Suprapubic skin (tissue), 4 donors: ENCODE data around the gene KLF9. TPM values are rescaled to one million over a fixed set of nuclear protein-coding genes. Genes with fewer than 3 reads are reported as not detected.

Experiments
- DNase-seq, 2 donors: peaks; one replicate each; pipeline ENCODE4 v3.0.0-alpha.2; 2019; ENCODE audit warnings: low spot score in 2 of 2
- H3K27ac ChIP-seq: fragments of 200-600 bp; sonication (generic); one replicate; pipeline ENCODE4 v1.5.1; 2019
- H3K27me3 ChIP-seq: fragments of 200-600 bp; sonication (generic); one replicate; pipeline ENCODE4 v1.5.1; 2019
- H3K36me3 ChIP-seq: fragments of 200-600 bp; sonication (generic); one replicate; pipeline ENCODE4 v1.5.1; 2019
- H3K4me1 ChIP-seq: fragments of 200-600 bp; sonication (generic); one replicate; pipeline ENCODE4 v1.5.1; 2019
- H3K4me3 ChIP-seq: fragments of 200-600 bp; sonication (generic); one replicate; pipeline ENCODE4 v1.5.1; 2019; ENCODE audit warnings: mild to moderate bottlenecking
- H3K9me3 ChIP-seq: fragments of 200-600 bp; sonication (generic); one replicate; pipeline ENCODE4 v1.5.1; 2019
- CTCF ChIP-seq, 2 donors: fragments of 200-600 bp in 1 of 2; fragments of 450-650 bp in 1 of 2; sonication (generic) in 1 of 2; IDR thresholded peaks; one replicate each; pipeline ENCODE4 v1.5.1; 2016 to 2019; ENCODE audit warnings: antibody characterized with exemption in 2 of 2, mild to moderate bottlenecking in 1 of 2, moderate library complexity in 1 of 2
- EP300 ChIP-seq: sonication (generic); formaldehyde crosslinking; IDR thresholded peaks from one replicate; pipeline ENCODE4 v1.6.1; 2017; ENCODE audit warnings: antibody characterized with exemption
- POLR2A ChIP-seq, 2 donors: fragments of 450-650 bp; IDR thresholded peaks; one replicate each; pipeline ENCODE4 v1.6.1; 2017; ENCODE audit warnings: antibody characterized with exemption in 2 of 2, mild to moderate bottlenecking in 2 of 2, moderate library complexity in 2 of 2
- POLR2AphosphoS5 ChIP-seq, 3 donors: sonication (generic); formaldehyde crosslinking; IDR thresholded peaks; one replicate each; pipeline ENCODE4 v1.6.1; 2017; ENCODE audit warnings: antibody characterized with exemption in 3 of 3
- WGBS: methylation state at CpG from one replicate; pipeline ENCODE4 v1.1.5; 2018; 5-methylcytosine and 5-hydroxymethylcytosine counted together
- total RNA-seq, 4 donors: library from RNA; depleted of rRNA; stranded (reverse); fragments of >200 nt; gene quantifications; one replicate each; pipeline ENCODE4 v1.1.0, GENCODE V29; 2016

Gene KLF9
- total RNA-seq, 4 donors from 2014 or later, result 90.0 to 118 (median 109) TPM

- WGBS, result 87% methylated on average over 6 of the region's 6 CpGs
- no peak for DNase-seq
- Histone ChIP-seq H3K27me3 (no peaks in the 10 kb centered on the region), H3K9me3 (no peaks in the 10 kb centered on the region), H3K4me1 (no peaks in the 10 kb centered on the region), H3K36me3 (peaks cover 26% of the 10 kb centered on the region), H3K4me3 (no peak overlapping the region), H3K27ac (no peak overlapping the region)
- TF ChIP-seq POLR2A (IDR thresholded peaks at IDR 0.05) (no peak), EP300 (no peak), POLR2AphosphoS5 (IDR thresholded peaks at IDR 0.05) (no peak), CTCF (IDR thresholded peaks at IDR 0.05) (no peak)
Measured at GRCh38 chr9:70382046-70382708, 32.3 kb downstream of the KLF9 start.

GRCh38 chr9:70374962-70375618 is 39.4 kb downstream of the KLF9 start:
- Histone ChIP-seq H3K9me3 (no peaks in the 10 kb centered on the region), H3K4me1 (peaks cover 4% of the 10 kb centered on the region), H3K27me3 (no peaks in the 10 kb centered on the region), H3K36me3 (no peaks in the 10 kb centered on the region), H3K4me3 (no peak overlapping the region), H3K27ac (no peak overlapping the region)
- WGBS, result 88% methylated on average over 17 of the region's 17 CpGs
- TF ChIP-seq CTCF (IDR thresholded peaks at IDR 0.05) (no peak), POLR2AphosphoS5 (IDR thresholded peaks at IDR 0.05) (no peak), EP300 (no peak), POLR2A (IDR thresholded peaks at IDR 0.05) (no peak)
- DNase-seq, result no peak

- TF ChIP-seq POLR2A (IDR thresholded peaks at IDR 0.05) (no peak), POLR2AphosphoS5 (IDR thresholded peaks at IDR 0.05) (no peak), CTCF (IDR thresholded peaks at IDR 0.05) (no peak), EP300 (no peak)
- H3K4me1 ChIP-seq, result no peaks in the 10 kb centered on the region
- 64% methylated on average over 6 of the region's 6 CpGs for WGBS
Measured at GRCh38 chr9:70367305-70367930, 47.0 kb downstream of the KLF9 start.

GRCh38 chr9:70363760-70364159 is 50.7 kb downstream of the KLF9 start:
- Histone ChIP-seq H3K27ac (no peak overlapping the region), H3K9me3 (no peaks in the 10 kb centered on the region), H3K36me3 (no peaks in the 10 kb centered on the region), H3K27me3 (no peaks in the 10 kb centered on the region), H3K4me3 (no peak overlapping the region), H3K4me1 (no peaks in the 10 kb centered on the region)
- no peak for DNase-seq
- WGBS, result 95% methylated on average over 7 of the region's 7 CpGs
- TF ChIP-seq POLR2AphosphoS5 (IDR thresholded peaks at IDR 0.05) (no peak), EP300 (no peak), POLR2A (IDR thresholded peaks at IDR 0.05) (no peak)

More at GRCh38 chr9:70367305-70367930, 47.0 kb downstream of the KLF9 start:
- Histone ChIP-seq H3K9me3 (no peaks in the 10 kb centered on the region), H3K27me3 (no peaks in the 10 kb centered on the region), H3K4me3 (no peak overlapping the region), H3K36me3 (no peaks in the 10 kb centered on the region), H3K27ac (no peak overlapping the region)
- no peak for DNase-seq

GRCh38 chr9:70362952-70363351 is 51.5 kb downstream of the KLF9 start:
- Histone ChIP-seq H3K27me3 (no peaks in the 10 kb centered on the region), H3K4me1 (no peaks in the 10 kb centered on the region), H3K9me3 (no peaks in the 10 kb centered on the region), H3K27ac (no peak overlapping the region), H3K36me3 (peaks cover under 1% of the 10 kb centered on the region), H3K4me3 (no peak overlapping the region)
- DNase-seq, result no peak
- 85% methylated on average over 7 of the region's 7 CpGs for whole genome bisulfite sequencing
- no peak for TF ChIP-seq EP300

GRCh38 chr9:70355801-70356200 is 58.7 kb downstream of the KLF9 start:
- no peaks in the 10 kb centered on the region for H3K9me3 ChIP-seq
- H3K27ac ChIP-seq, result no peak overlapping the region
- no peak for DNase-seq
- WGBS, result 61% methylated on average over 3 of the region's 3 CpGs
- no peak for TF ChIP-seq POLR2AphosphoS5 (IDR thresholded peaks at IDR 0.05)
- no peaks in the 10 kb centered on the region for H3K4me1 ChIP-seq
- no peak overlapping the region for H3K4me3 ChIP-seq
- no peaks in the 10 kb centered on the region for H3K27me3 ChIP-seq
- peaks cover 14% of the 10 kb centered on the region for H3K36me3 ChIP-seq
